Measurements from ENCODE around the gene G2E3. TPM values are rescaled to one million over a fixed set of nuclear protein-coding genes. Genes with fewer than 3 reads are reported as not detected.

The G2E3 gene
- total RNA-seq, 1 donor from 2014 or later: 7.6 TPM

- intact Hi-C loops (cut with micrococcal nuclease): no loop called here
- Histone ChIP-seq H3K4me1 (no peaks in the 10 kb centered on the region), H3K36me3 (peaks cover 65% of the 10 kb centered on the region), H3K27ac (replicated peaks) (no peak overlapping the region), H3K4me3 (no peak overlapping the region), H3K9me3 (replicated peaks) (peaks cover 20% of the 10 kb centered on the region), H3K27me3 (ENCODE audit: low read depth) (no peaks in the 10 kb centered on the region)
- no peak for DNase-seq
- TF ChIP-seq CTCF (IDR thresholded peaks at IDR 0.05; ENCODE audit: borderline replicate concordance): no peak
Measured at GRCh38 chr14:30645600-30645999, 86.6 kb downstream of the G2E3 start.

GRCh38 chr14:30648471-30648870 is 89.5 kb downstream of the G2E3 start:
- Histone ChIP-seq H3K27ac (replicated peaks) (no peak overlapping the region), H3K4me3 (no peak overlapping the region), H3K27me3 (ENCODE audit: low read depth) (no peaks in the 10 kb centered on the region), H3K9me3 (replicated peaks) (peaks cover 20% of the 10 kb centered on the region), H3K4me1 (no peaks in the 10 kb centered on the region), H3K36me3 (peaks cover 70% of the 10 kb centered on the region)
- DNase-seq: no peak
- no peak for TF ChIP-seq CTCF (IDR thresholded peaks at IDR 0.05; ENCODE audit: borderline replicate concordance)
- intact Hi-C loops (cut with micrococcal nuclease): no loop called here

GRCh38 chr14:30651937-30652336 is 93.0 kb downstream of the G2E3 start:
- Histone ChIP-seq H3K4me3 (no peak overlapping the region), H3K36me3 (peaks cover 64% of the 10 kb centered on the region), H3K27me3 (ENCODE audit: low read depth) (no peaks in the 10 kb centered on the region), H3K27ac (replicated peaks) (no peak overlapping the region), H3K9me3 (replicated peaks) (no peaks in the 10 kb centered on the region), H3K4me1 (no peaks in the 10 kb centered on the region)
- intact Hi-C loops (cut with micrococcal nuclease): no loop called here
- no peak for DNase-seq
- no peak for TF ChIP-seq CTCF (IDR thresholded peaks at IDR 0.05; ENCODE audit: borderline replicate concordance)

GRCh38 chr14:30655124-30655523 is 96.2 kb downstream of the G2E3 start:
- no peaks in the 10 kb centered on the region for H3K4me1 ChIP-seq
- H3K27ac ChIP-seq (replicated peaks): no peak overlapping the region
- intact Hi-C loops (cut with micrococcal nuclease): no loop called here
- no peaks in the 10 kb centered on the region for H3K27me3 ChIP-seq (ENCODE audit: low read depth)
- no peak for TF ChIP-seq CTCF (IDR thresholded peaks at IDR 0.05; ENCODE audit: borderline replicate concordance)
- H3K4me3 ChIP-seq: no peak overlapping the region
- peaks cover 74% of the 10 kb centered on the region for H3K36me3 ChIP-seq
- DNase-seq: no peak
- H3K9me3 ChIP-seq (replicated peaks): no peaks in the 10 kb centered on the region

- no peak overlapping the region for H3K27ac ChIP-seq (replicated peaks)
- intact Hi-C loops (cut with micrococcal nuclease): no loop called here
- DNase-seq: no peak
- no peak overlapping the region for H3K4me3 ChIP-seq
- H3K36me3 ChIP-seq: peaks cover 74% of the 10 kb centered on the region
- no peaks in the 10 kb centered on the region for H3K9me3 ChIP-seq (replicated peaks)
- no peak for TF ChIP-seq CTCF (IDR thresholded peaks at IDR 0.05; ENCODE audit: borderline replicate concordance)
- H3K4me1 ChIP-seq: no peaks in the 10 kb centered on the region
- no peaks in the 10 kb centered on the region for H3K27me3 ChIP-seq (ENCODE audit: low read depth)
Measured at GRCh38 chr14:30655658-30656057, 96.7 kb downstream of the G2E3 start.

- Histone ChIP-seq H3K36me3 (peaks cover 74% of the 10 kb centered on the region), H3K27ac (replicated peaks) (no peak overlapping the region), H3K4me1 (no peaks in the 10 kb centered on the region), H3K9me3 (replicated peaks) (no peaks in the 10 kb centered on the region), H3K4me3 (no peak overlapping the region), H3K27me3 (ENCODE audit: low read depth) (no peaks in the 10 kb centered on the region)
- intact Hi-C loops (cut with micrococcal nuclease): no loop called here
- peak; percentile 71 for TF ChIP-seq CTCF (IDR thresholded peaks at IDR 0.05; ENCODE audit: borderline replicate concordance)
- no peak for DNase-seq
Measured at GRCh38 chr14:30656190-30656632, 97.3 kb downstream of the G2E3 start.

Data from left ventricle myocardium inferior (tissue), 1 donor.